SK-N-SH treated with all-trans-retinoic acid at 6 μM for 48 hours (cell line): ENCODE data around the gene TACC3.
A peak's percentile ranks its signal among the peaks of the same experiment; 100 is the strongest.

ENCODE experiments used
- ATAC-seq: fragments of 200-7000 bp; cut with Tn5 transposase; 3 replicates; pipeline ENCODE4 v1.9.1; 2020; ENCODE audit warnings: mild to moderate bottlenecking, moderate library complexity
- ARNTL ChIP-seq: fragments of 450-650 bp; formaldehyde crosslinking; IDR thresholded peaks from 2 replicates; pipeline ENCODE4 v1.5.0; 2020; ENCODE audit warnings: low read depth, mild to moderate bottlenecking, moderate library complexity, borderline replicate concordance
- BACH2 ChIP-seq: fragments of 250-450 bp; sonication (Bioruptor Pico); IDR thresholded peaks from 2 replicates; pipeline ENCODE4 v1.9.0; 2021; ENCODE audit warnings: mild to moderate bottlenecking, borderline replicate concordance
- CSDC2 ChIP-seq: fragments of 250-450 bp; sonication (Bioruptor Pico); IDR thresholded peaks from 2 replicates; pipeline ENCODE4 v1.5.0; 2020; ENCODE audit warnings: mild to moderate bottlenecking, moderate library complexity
- ESRRG ChIP-seq: fragments of 250-450 bp; sonication (Bioruptor Pico); IDR thresholded peaks from 2 replicates; pipeline ENCODE4 v1.6.1; 2021; ENCODE audit warnings: mild to moderate bottlenecking
- GLIS3 ChIP-seq: fragments of 250-450 bp; sonication (Bioruptor Pico); IDR thresholded peaks from 2 replicates; pipeline ENCODE4 v1.5.0; 2020; ENCODE audit warnings: mild to moderate bottlenecking, moderate library complexity
- ISL1 ChIP-seq: fragments of 250-450 bp; sonication (Bioruptor Pico); IDR thresholded peaks from 2 replicates; pipeline ENCODE4 v2.1.2; 2022; ENCODE audit warnings: mild to moderate bottlenecking, moderate library complexity
- OSR1 ChIP-seq: fragments of 250-450 bp; sonication (Bioruptor Pico); IDR thresholded peaks from 2 replicates; pipeline ENCODE4 v1.8.0; 2022; ENCODE audit warnings: moderate library complexity, mild to moderate bottlenecking, inconsistent platforms
- PATZ1 ChIP-seq: fragments of 250-450 bp; sonication (Bioruptor Pico); IDR thresholded peaks from 2 replicates; pipeline ENCODE4 v1.8.0; 2020; ENCODE audit warnings: mild to moderate bottlenecking, moderate library complexity, borderline replicate concordance
- POU6F1 ChIP-seq: fragments of 250-450 bp; sonication (Bioruptor Pico); IDR thresholded peaks from 2 replicates; pipeline ENCODE4 v1.8.0; 2021; ENCODE audit warnings: low read depth, mild to moderate bottlenecking, moderate library complexity, borderline replicate concordance
- PPARA ChIP-seq: fragments of 250-450 bp; sonication (Bioruptor Pico); IDR thresholded peaks from 2 replicates; pipeline ENCODE4 v1.5.0; 2020; ENCODE audit warnings: mild to moderate bottlenecking, borderline replicate concordance
- RARB ChIP-seq: fragments of 250-450 bp; sonication (Bioruptor Pico); IDR thresholded peaks from 2 replicates; pipeline ENCODE4 v1.8.0; 2021; ENCODE audit warnings: mild to moderate bottlenecking, moderate library complexity
- TCF4 ChIP-seq: fragments of 250-450 bp; sonication (Bioruptor Pico); IDR thresholded peaks from 2 replicates; pipeline ENCODE4 v1.8.0; 2021; ENCODE audit warnings: mild to moderate bottlenecking, moderate library complexity, borderline replicate concordance
- TOX ChIP-seq: fragments of 250-450 bp; sonication (Bioruptor Pico); IDR thresholded peaks from 2 replicates; pipeline ENCODE4 v1.8.0; 2021; ENCODE audit warnings: mild to moderate bottlenecking, moderate library complexity, borderline replicate concordance
- ZC3H10 ChIP-seq: fragments of 250-450 bp; sonication (Bioruptor Pico); IDR thresholded peaks from 2 replicates; pipeline ENCODE4 v1.5.1; 2021; ENCODE audit warnings: mild to moderate bottlenecking, moderate library complexity
- ZFP3 ChIP-seq: fragments of 250-450 bp; sonication (Bioruptor Pico); IDR thresholded peaks from 2 replicates; pipeline ENCODE4 v1.5.0; 2020; ENCODE audit warnings: mild to moderate bottlenecking, moderate library complexity
- ZFP30 ChIP-seq: fragments of 450-650 bp; formaldehyde crosslinking; IDR thresholded peaks from 2 replicates; pipeline ENCODE4 v1.5.0; 2022; ENCODE audit warnings: mild to moderate bottlenecking, moderate library complexity
- ZNF565 ChIP-seq: fragments of 450-650 bp; formaldehyde crosslinking; conservative IDR thresholded peaks from 2 replicates; pipeline ENCODE4 v1.5.0; 2020; ENCODE audit warnings: low read depth, mild to moderate bottlenecking, moderate library complexity
- ZNF70 ChIP-seq: fragments of 450-650 bp; formaldehyde crosslinking; IDR thresholded peaks from 2 replicates; pipeline ENCODE4 v1.5.0; 2020; ENCODE audit warnings: mild to moderate bottlenecking, moderate library complexity
- TF ChIP-seq, protein P1 (sequence below): fragments of 250-450 bp; sonication (Bioruptor Pico); IDR thresholded peaks from 2 replicates; pipeline ENCODE4 v1.5.0; 2020; ENCODE audit warnings: mild to moderate bottlenecking, moderate library complexity
- TF ChIP-seq, protein P2 (sequence below): fragments of 250-450 bp; sonication (Bioruptor Pico); IDR thresholded peaks from 2 replicates; pipeline ENCODE4 v1.5.1; 2020; ENCODE audit warnings: low read depth, mild to moderate bottlenecking, moderate library complexity
- TF ChIP-seq, protein P3 (sequence below): fragments of 250-450 bp; sonication (Bioruptor Pico); IDR thresholded peaks from 2 replicates; pipeline ENCODE4 v1.5.1; 2021; ENCODE audit warnings: mild to moderate bottlenecking, moderate library complexity

The TACC3 gene

DNA sequence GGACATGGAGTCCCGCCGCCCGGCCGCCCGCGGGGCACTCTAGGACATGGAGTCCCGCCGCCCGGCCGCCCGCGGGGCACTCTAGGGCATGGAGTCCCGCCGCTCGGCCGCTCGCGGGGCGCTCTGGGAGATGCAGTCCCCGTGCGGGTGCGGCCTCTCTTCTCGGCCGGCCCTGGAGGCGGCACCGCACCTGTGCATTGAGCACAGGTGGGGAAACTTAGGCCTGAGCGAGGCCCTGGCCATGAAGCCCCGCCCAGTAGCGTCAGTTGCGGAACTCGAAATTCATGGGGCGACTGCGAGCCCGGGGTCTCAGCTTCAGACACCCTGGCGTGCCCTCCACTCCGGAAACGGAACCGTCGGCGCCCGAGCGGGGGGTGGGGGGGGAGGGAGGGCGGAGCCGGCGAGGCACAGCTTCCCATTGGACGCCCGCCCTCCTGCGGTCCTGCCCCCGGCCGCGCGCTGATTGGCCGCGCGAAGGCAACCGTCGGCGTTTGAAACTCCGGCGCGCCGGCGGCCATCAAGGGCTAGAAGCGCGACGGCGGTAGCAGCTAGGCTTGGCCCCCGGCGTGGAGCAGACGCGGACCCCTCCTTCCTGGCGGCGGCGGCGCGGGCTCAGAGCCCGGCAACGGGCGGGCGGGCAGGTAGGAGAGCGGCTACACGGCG, at the start of gene TACC3, which contains the start of gene TMEM129:
TACC3 (plus strand) TSS at position 519 of the 663 bp plus-strand sequence. CDS start 1,901 bp downstream, outside the sequence.
TMEM129 (minus strand) TSS at position 321 of the 663 bp plus-strand sequence. CDS start 486 bp downstream, outside the sequence.
- TF ChIP-seq OSR1 (CRISPR knock-in tag) (no peak), TOX (CRISPR knock-in tag) (no peak), ZNF70 (CRISPR knock-in tag) (no peak), ISL1 (CRISPR knock-in tag) (no peak), PPARA (CRISPR knock-in tag) (no peak), ARNTL (CRISPR knock-in tag) (no peak), ZFP30 (CRISPR knock-in tag) (no peak), ZNF565 (CRISPR knock-in tag) (no peak), ZFP3 (CRISPR knock-in tag) (no peak), ZC3H10 (CRISPR knock-in tag) (no peak), CSDC2 (CRISPR knock-in tag) (no peak), BACH2 (no peak), PATZ1 (no peak), ESRRG (CRISPR knock-in tag) (no peak), TCF4 (no peak)
- TF ChIP-seq, protein P1, sequence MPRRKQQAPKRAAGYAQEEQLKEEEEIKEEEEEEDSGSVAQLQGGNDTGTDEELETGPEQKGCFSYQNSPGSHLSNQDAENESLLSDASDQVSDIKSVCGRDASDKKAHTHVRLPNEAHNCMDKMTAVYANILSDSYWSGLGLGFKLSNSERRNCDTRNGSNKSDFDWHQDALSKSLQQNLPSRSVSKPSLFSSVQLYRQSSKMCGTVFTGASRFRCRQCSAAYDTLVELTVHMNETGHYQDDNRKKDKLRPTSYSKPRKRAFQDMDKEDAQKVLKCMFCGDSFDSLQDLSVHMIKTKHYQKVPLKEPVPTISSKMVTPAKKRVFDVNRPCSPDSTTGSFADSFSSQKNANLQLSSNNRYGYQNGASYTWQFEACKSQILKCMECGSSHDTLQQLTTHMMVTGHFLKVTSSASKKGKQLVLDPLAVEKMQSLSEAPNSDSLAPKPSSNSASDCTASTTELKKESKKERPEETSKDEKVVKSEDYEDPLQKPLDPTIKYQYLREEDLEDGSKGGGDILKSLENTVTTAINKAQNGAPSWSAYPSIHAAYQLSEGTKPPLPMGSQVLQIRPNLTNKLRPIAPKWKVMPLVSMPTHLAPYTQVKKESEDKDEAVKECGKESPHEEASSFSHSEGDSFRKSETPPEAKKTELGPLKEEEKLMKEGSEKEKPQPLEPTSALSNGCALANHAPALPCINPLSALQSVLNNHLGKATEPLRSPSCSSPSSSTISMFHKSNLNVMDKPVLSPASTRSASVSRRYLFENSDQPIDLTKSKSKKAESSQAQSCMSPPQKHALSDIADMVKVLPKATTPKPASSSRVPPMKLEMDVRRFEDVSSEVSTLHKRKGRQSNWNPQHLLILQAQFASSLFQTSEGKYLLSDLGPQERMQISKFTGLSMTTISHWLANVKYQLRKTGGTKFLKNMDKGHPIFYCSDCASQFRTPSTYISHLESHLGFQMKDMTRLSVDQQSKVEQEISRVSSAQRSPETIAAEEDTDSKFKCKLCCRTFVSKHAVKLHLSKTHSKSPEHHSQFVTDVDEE (CRISPR knock-in tag) = no peak
- TF ChIP-seq, protein P2, sequence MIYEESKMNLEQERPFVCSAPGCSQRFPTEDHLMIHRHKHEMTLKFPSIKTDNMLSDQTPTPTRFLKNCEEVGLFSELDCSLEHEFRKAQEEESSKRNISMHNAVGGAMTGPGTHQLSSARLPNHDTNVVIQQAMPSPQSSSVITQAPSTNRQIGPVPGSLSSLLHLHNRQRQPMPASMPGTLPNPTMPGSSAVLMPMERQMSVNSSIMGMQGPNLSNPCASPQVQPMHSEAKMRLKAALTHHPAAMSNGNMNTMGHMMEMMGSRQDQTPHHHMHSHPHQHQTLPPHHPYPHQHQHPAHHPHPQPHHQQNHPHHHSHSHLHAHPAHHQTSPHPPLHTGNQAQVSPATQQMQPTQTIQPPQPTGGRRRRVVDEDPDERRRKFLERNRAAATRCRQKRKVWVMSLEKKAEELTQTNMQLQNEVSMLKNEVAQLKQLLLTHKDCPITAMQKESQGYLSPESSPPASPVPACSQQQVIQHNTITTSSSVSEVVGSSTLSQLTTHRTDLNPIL (CRISPR knock-in tag) = no peak
- TF ChIP-seq, protein P3, sequence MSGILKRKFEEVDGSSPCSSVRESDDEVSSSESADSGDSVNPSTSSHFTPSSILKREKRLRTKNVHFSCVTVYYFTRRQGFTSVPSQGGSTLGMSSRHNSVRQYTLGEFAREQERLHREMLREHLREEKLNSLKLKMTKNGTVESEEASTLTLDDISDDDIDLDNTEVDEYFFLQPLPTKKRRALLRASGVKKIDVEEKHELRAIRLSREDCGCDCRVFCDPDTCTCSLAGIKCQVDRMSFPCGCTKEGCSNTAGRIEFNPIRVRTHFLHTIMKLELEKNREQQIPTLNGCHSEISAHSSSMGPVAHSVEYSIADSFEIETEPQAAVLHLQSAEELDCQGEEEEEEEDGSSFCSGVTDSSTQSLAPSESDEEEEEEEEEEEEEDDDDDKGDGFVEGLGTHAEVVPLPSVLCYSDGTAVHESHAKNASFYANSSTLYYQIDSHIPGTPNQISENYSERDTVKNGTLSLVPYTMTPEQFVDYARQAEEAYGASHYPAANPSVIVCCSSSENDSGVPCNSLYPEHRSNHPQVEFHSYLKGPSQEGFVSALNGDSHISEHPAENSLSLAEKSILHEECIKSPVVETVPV (CRISPR knock-in tag) = no peak
- peak; percentile 87 for ATAC-seq

GRCh38 chr4:1673671-1674070, 47.6 kb upstream of the TACC3 start:
- ATAC-seq = no peak
- TF ChIP-seq, protein P1 (CRISPR knock-in tag) = no peak
- TF ChIP-seq ZNF565 (CRISPR knock-in tag) (no peak), PPARA (CRISPR knock-in tag) (no peak), ARNTL (CRISPR knock-in tag) (no peak), GLIS3 (CRISPR knock-in tag) (no peak), ZC3H10 (CRISPR knock-in tag) (no peak), PATZ1 (no peak), RARB (CRISPR knock-in tag) (no peak), POU6F1 (CRISPR knock-in tag) (no peak), ZFP30 (CRISPR knock-in tag) (no peak)
- TF ChIP-seq, protein P2 (CRISPR knock-in tag) = no peak
- TF ChIP-seq, protein P3 (CRISPR knock-in tag) = no peak
